DMS53 treated with DMSO at 0.1 percent for 48 hours (cell line): ENCODE results near the gene ISG15.
"Not testable (repeated sequence)": the region's sequence is repeated elsewhere in the genome, so short reads cannot be mapped to it uniquely, and the experiment has no call there.

Source experiments
- DNase-seq: peaks from one replicate; lab custom pipeline; 2025; ENCODE audit not compliant: unreplicated experiment; lab: John Stamatoyannopoulos, UW

Gene ISG15

GRCh38 chr1:994546-994945, 18.8 kb upstream of the ISG15 start:
- not testable (repeated sequence) for DNase-seq

GRCh38 chr1:995665-996633, 17.3 kb upstream of the ISG15 start:
- no peak for DNase-seq

- no peak for DNase-seq
Observed at GRCh38 chr1:996851-997712, 16.2 kb upstream of the ISG15 start.

GRCh38 chr1:997713-997992, 15.6 kb upstream of the ISG15 start:
- DNase-seq: no peak

- DNase-seq: no peak
Observed at GRCh38 chr1:997993-998744, 15.1 kb upstream of the ISG15 start.

- DNase-seq: no peak
Observed at GRCh38 chr1:998745-998994, 14.6 kb upstream of the ISG15 start.

GRCh38 chr1:998995-999724, 14.1 kb upstream of the ISG15 start:
- peak; percentile 22 for DNase-seq

- peak; percentile 83 for DNase-seq
Observed at GRCh38 chr1:999725-1000356, 13.5 kb upstream of the ISG15 start, which contains the start of gene HES4. TSS of gene HES4 (minus strand) at chr1:1000097. CDS start at chr1:999973, 124 bp downstream.

GRCh38 chr1:1000357-1001056, 12.8 kb upstream of the ISG15 start:
- DNase-seq: peak; percentile 48

- no peak for DNase-seq
Observed at GRCh38 chr1:1001057-1001783, 12.1 kb upstream of the ISG15 start.

- DNase-seq: no peak
Observed at GRCh38 chr1:1003618-1004419, 9.5 kb upstream of the ISG15 start.

GRCh38 chr1:1004420-1004779, 8.9 kb upstream of the ISG15 start:
- no peak for DNase-seq

- DNase-seq: peak; percentile 44
Observed at GRCh38 chr1:1004780-1005697, 8.3 kb upstream of the ISG15 start.

- DNase-seq: no peak
Observed at GRCh38 chr1:1005774-1006304, 7.5 kb upstream of the ISG15 start.

GRCh38 chr1:1006305-1007159, 6.8 kb upstream of the ISG15 start:
- peak; percentile 84 for DNase-seq

GRCh38 chr1:1010131-1010530, 3.2 kb upstream of the ISG15 start:
- DNase-seq: not testable (repeated sequence)
